Body of pancreas (tissue), 4 donors: ENCODE data around the gene PLXNA1. TPM values are rescaled to one million over a fixed set of nuclear protein-coding genes. Genes with fewer than 3 reads are reported as not detected.

Experiments
- ATAC-seq: fragments of 150-250 bp; one replicate; pipeline ENCODE4 v1.9.1; 2016
- DNase-seq, 4 donors: peaks; one replicate each; pipeline ENCODE4 v3.0.0-alpha.2; 2019
- H3K27ac ChIP-seq, 4 donors: fragments of 200-600 bp; sonication (generic); 1 replicate in 3 of 4; 2 replicates in 1 of 4; pipeline versions ENCODE4 v1.5.1 to v1.6.1; 2016 to 2019; ENCODE audit warnings: mild to moderate bottlenecking in 1 of 4, mixed read lengths in 1 of 4, moderate library complexity in 1 of 4
- H3K27me3 ChIP-seq, 2 donors: fragments of 200-600 bp; sonication (generic); one replicate each; pipeline ENCODE4 v1.6.0; 2016; ENCODE audit warnings: mild to moderate bottlenecking in 1 of 2
- H3K36me3 ChIP-seq, 2 donors: fragments of 200-600 bp; sonication (generic); replicated peaks in 1 of 2; 2 replicates each; pipeline ENCODE4 v1.5.1; 2016; ENCODE audit warnings: low read depth in 2 of 2; ENCODE audit not compliant: insufficient read depth in 1 of 2
- H3K4me1 ChIP-seq: fragments of 200-600 bp; sonication (generic); one replicate; pipeline ENCODE4 v1.6.0; 2016
- H3K4me3 ChIP-seq, 2 donors: fragments of 200-600 bp; sonication (generic); 1 replicate in 1 of 2; 2 replicates in 1 of 2; pipeline ENCODE4 v1.5.1; 2016 to 2019
- H3K9me3 ChIP-seq, 3 donors: fragments of 200-600 bp; sonication (generic); 1 replicate in 2 of 3; 2 replicates in 1 of 3; pipeline ENCODE4 v1.5.1; 2016
- POLR2A ChIP-seq, 3 donors: fragments of 450-650 bp; IDR thresholded peaks; one replicate each; pipeline ENCODE4 v1.6.1; 2016; ENCODE audit warnings: antibody characterized with exemption in 3 of 3, mild to moderate bottlenecking in 2 of 3
- WGBS, 2 donors: methylation state at CpG; one replicate each; pipeline ENCODE4 v1.1.5; 2017; 5-methylcytosine and 5-hydroxymethylcytosine counted together
- intact Hi-C: fragments of 100-400 bp; cut with DNase I; formaldehyde crosslinking; loops from one replicate; pipeline ENCODE4 v1.15.1; 2023
- total RNA-seq, 2 donors: library from RNA; depleted of rRNA; stranded (reverse); fragments of >200 nt; gene quantifications; one replicate each; pipeline ENCODE4 v1.1.0, GENCODE V29; 2016
- TF ChIP-seq, protein P1 (sequence below), 7 experiments: fragments of 450-650 bp in 4 of 7; fragments of 200-600 bp in 3 of 7; sonication (generic) in 3 of 7; IDR thresholded peaks; one replicate each; pipeline ENCODE4 v1.5.1; 2016 to 2019; ENCODE audit warnings: antibody characterized with exemption in 7 of 7

PLXNA1 gene
- total RNA-seq, 2 donors from 2014 or later, result 13.2 to 25.1 TPM

DNA sequence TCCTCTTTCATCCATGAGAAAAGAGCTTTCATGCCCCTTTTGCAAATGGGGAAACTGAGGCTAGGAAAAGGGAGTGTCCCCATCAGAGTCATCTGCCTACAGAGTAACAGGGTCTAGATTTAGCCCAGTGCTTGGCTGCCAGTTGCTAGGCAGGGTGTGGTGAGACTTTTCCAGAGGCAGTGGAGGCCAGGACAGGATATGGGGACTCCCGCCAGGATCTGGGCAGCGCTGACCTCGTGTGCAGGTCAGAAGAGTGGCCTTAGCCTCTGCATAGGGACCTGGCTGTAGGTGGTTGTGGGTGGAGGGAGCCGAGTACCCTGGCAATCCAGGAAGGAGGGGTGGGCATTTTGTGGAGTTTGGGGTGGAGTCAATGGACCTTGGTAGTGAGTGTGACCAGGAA lies 4.2 kb downstream of the PLXNA1 start:
- no peaks in the 10 kb centered on the region for H3K9me3 ChIP-seq
- TF ChIP-seq, protein P1, sequence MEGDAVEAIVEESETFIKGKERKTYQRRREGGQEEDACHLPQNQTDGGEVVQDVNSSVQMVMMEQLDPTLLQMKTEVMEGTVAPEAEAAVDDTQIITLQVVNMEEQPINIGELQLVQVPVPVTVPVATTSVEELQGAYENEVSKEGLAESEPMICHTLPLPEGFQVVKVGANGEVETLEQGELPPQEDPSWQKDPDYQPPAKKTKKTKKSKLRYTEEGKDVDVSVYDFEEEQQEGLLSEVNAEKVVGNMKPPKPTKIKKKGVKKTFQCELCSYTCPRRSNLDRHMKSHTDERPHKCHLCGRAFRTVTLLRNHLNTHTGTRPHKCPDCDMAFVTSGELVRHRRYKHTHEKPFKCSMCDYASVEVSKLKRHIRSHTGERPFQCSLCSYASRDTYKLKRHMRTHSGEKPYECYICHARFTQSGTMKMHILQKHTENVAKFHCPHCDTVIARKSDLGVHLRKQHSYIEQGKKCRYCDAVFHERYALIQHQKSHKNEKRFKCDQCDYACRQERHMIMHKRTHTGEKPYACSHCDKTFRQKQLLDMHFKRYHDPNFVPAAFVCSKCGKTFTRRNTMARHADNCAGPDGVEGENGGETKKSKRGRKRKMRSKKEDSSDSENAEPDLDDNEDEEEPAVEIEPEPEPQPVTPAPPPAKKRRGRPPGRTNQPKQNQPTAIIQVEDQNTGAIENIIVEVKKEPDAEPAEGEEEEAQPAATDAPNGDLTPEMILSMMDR (IDR thresholded peaks at IDR 0.05), result no peak
- no peak for TF ChIP-seq POLR2A (IDR thresholded peaks at IDR 0.05)
- peaks cover 0 to 4% of the 10 kb centered on the region in 2 donors for H3K36me3 ChIP-seq
- H3K27me3 ChIP-seq, result no peaks in the 10 kb centered on the region
- 60 to 83% methylated on average over 1 to 4 of the region's 4 CpGs for WGBS, 2 donors
- ATAC-seq (no peak), DNase-seq (no peak)
- no peak overlapping the region for H3K27ac ChIP-seq
- H3K4me3 ChIP-seq, result no peak overlapping the region
- intact Hi-C loops, result no loop called here
- peaks cover 33% of the 10 kb centered on the region for H3K4me1 ChIP-seq

DNA sequence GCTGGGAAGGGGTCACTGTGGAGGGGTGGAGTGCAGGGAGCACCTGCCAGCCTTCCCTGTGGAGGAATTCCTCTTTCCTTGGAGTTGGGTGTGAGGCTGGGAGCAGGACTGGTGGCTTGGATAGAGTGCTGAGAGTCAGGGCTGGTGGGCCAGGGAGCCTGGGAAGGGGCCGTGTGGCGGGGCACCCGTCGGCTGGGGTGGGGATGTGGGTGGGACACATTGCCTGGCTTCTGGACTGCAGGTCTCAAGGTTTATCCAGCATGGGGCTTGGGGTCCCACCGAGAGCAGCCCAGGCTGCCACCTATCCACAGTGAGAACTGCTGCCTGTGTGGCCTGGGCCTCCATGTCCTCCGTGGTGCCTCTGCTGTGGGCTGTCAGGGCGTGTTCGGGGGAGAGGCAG lies 4.7 kb downstream of the PLXNA1 start:
- H3K4me1 ChIP-seq, result peaks cover 28% of the 10 kb centered on the region
- WGBS, 2 donors, result 88 to 89% methylated on average over 4 to 6 of the region's 8 CpGs
- no peak for DNase-seq

DNA sequence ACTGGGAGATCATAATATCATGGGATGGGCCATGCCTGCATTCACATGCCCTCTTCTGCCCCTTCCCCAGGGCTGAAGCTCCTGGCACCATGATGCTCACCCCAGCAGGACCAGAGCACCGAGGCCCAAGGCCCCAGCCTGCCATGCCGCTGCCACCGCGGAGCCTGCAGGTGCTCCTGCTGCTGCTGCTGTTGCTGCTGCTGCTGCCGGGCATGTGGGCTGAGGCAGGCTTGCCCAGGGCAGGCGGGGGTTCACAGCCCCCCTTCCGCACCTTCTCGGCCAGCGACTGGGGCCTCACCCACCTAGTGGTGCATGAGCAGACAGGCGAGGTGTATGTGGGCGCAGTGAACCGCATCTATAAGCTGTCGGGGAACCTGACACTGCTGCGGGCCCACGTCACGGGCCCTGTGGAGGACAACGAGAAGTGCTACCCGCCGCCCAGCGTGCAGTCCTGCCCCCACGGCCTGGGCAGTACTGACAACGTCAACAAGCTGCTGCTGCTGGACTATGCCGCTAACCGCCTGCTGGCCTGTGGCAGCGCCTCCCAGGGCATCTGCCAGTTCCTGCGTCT lies 5.6 kb downstream of the PLXNA1 start:
- H3K27ac ChIP-seq, result no peak overlapping the region
- no peak for ATAC-seq
- no peak overlapping the region for H3K4me3 ChIP-seq
- WGBS, 2 donors, result 93% methylated on average over 24 of the region's 26 CpGs; no CpG with 5 or more reads in 1 of the 2 donors
- no peaks in the 10 kb centered on the region for H3K27me3 ChIP-seq
- no peak for TF ChIP-seq POLR2A (IDR thresholded peaks at IDR 0.05)
- TF ChIP-seq, protein P1 (IDR thresholded peaks at IDR 0.05), result no peak
- DNase-seq, result no peak
- H3K36me3 ChIP-seq, result peaks cover 0 to 4% of the 10 kb centered on the region in 2 donors
- intact Hi-C loops, result no loop called here
- H3K9me3 ChIP-seq, result no peaks in the 10 kb centered on the region
- peaks cover 27% of the 10 kb centered on the region for H3K4me1 ChIP-seq

More for the DNA sequence above, 4.7 kb downstream of the PLXNA1 start:
- TF ChIP-seq POLR2A (IDR thresholded peaks at IDR 0.05), result no peak
- TF ChIP-seq, protein P1 (IDR thresholded peaks at IDR 0.05), result no peak
- no peaks in the 10 kb centered on the region for H3K9me3 ChIP-seq
- intact Hi-C loops, result no loop called here
- H3K4me3 ChIP-seq, result no peak overlapping the region
- H3K27ac ChIP-seq, result no peak overlapping the region
- no peaks in the 10 kb centered on the region for H3K27me3 ChIP-seq
- H3K36me3 ChIP-seq, result peaks cover 0 to 4% of the 10 kb centered on the region in 2 donors
- ATAC-seq, result no peak

DNA sequence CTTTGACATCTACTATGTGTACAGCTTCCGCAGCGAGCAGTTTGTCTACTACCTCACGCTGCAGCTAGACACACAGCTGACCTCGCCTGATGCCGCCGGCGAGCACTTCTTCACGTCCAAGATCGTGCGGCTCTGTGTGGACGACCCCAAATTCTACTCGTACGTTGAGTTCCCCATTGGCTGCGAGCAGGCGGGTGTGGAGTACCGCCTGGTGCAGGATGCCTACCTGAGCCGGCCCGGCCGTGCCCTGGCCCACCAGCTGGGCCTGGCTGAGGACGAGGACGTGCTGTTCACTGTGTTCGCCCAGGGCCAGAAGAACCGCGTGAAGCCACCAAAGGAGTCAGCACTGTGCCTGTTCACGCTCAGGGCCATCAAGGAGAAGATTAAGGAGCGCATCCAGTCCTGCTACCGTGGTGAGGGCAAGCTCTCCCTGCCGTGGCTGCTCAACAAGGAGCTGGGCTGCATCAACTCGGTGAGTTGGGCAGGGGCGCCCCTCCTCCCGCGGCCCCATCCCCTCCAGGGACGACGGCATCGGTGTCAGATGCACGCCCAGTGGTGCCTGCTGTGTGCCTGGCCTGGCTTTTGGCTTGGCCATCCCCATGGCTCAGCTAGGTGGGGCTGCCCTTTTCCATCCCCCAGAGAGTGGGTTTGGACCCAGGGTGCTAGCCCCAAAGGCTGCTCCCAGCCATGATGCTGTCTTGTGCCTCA lies 6.6 kb downstream of the PLXNA1 start:
- H3K27ac ChIP-seq, result no peak overlapping the region
- H3K4me1 ChIP-seq, result peaks cover 28% of the 10 kb centered on the region
- H3K4me3 ChIP-seq, result no peak overlapping the region
- WGBS, 2 donors, result 91 to 95% methylated on average over 19 to 34 of the region's 36 CpGs
- H3K27me3 ChIP-seq, result no peaks in the 10 kb centered on the region
- ATAC-seq (no peak), DNase-seq (no peak)
- intact Hi-C loops, result no loop called here
- H3K9me3 ChIP-seq, result no peaks in the 10 kb centered on the region
- TF ChIP-seq, protein P1 (IDR thresholded peaks at IDR 0.05), result no peak
- TF ChIP-seq POLR2A (IDR thresholded peaks at IDR 0.05), result no peak
- H3K36me3 ChIP-seq, result peaks cover 0 to 4% of the 10 kb centered on the region in 2 donors
